HuH-7.5 (cell line): ENCODE results near the gene CCDC102A.

Experiments
- DNase-seq: peaks from one replicate; pipeline ENCODE4 v3.0.0; 2011; ENCODE audit warnings: low spot score

Gene CCDC102A

DNA sequence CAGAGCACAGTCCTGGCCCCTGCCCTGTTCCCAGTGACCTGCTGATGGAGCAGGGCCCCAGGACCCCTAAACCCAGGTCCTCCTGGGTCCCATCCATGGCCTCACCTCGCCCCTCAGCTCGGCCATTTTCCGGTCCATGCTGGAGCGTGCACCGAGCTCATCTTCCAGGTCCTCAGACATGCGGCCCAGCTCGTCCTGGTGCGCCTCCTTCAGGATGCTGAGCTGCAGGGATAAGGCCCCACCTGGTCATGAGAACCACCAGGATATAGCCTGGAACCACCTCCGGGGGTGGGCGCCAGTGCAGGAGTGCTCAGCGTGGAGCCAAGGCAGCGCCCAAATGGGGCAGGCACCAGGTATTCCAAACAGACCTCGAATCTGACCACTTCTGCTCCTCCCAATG is 17.9 kb downstream of the CCDC102A start:
- no peak for DNase-seq

DNA sequence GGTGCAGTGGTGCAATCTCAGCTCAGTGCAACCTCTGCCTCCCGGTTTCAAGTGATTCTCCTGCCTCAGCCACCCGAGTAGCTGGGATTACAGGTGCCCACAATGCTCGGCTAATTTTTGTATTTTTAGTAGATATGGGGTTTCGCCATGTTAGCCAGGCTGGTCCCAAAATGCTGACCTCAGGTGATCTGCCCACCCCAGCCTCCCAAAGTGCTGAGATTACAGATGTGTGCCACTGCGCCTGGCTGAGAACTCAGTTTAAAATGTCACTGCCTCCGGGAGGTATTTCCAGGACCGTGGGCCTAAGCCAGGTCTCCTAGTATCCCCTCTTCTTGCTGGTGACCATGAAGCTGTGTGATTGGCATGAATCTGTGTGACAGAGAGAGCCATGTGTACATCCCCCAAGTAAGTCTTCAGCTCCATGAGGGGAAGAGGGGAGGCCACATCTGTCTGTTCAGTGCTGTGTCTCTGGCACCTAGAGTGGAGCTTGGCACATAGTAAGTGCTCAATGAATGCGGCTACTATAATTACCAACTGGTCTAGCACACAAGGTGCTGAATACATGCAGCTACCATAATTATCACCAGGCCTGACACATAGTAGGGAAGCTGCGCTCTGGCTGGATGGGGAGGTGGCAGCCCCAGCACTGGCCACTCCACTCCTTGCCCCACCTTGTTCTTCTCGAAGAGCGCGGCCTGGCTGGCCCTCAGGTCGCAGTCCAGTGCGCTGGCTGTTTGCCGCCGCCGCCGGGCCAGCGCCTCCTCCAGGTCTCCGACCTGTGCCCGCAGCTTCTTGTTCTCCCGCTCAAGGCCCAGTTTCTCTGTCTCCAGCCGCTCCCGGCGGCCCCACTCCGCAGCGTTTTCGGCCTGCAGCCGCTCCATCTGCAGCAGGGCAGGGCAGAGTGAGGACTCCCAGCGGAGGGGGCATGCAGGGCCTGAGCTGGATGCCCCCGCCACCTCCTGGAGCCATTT is 18.7 kb downstream of the CCDC102A start:
- DNase-seq = no peak

DNA sequence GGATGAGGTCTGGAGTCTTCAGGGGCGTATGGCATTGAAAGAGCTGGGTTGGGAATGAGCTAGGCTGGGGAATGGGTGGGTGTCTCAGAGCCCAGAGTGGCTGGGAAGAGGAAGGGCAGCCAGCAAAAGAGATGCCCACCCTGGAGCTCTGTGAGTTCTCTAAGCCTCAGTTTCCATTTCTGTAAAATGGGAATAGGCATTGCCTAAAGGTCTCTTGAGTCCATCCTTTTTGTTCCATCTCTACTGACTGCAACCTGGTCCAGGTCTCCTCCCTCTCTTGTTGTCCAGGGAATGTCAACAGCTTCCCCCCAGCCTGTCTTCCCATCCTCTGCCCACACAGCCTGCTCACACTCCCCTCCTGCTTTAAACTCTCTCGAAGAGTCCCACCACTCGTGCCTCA is 19.6 kb downstream of the CCDC102A start:
- DNase-seq = no peak

DNA sequence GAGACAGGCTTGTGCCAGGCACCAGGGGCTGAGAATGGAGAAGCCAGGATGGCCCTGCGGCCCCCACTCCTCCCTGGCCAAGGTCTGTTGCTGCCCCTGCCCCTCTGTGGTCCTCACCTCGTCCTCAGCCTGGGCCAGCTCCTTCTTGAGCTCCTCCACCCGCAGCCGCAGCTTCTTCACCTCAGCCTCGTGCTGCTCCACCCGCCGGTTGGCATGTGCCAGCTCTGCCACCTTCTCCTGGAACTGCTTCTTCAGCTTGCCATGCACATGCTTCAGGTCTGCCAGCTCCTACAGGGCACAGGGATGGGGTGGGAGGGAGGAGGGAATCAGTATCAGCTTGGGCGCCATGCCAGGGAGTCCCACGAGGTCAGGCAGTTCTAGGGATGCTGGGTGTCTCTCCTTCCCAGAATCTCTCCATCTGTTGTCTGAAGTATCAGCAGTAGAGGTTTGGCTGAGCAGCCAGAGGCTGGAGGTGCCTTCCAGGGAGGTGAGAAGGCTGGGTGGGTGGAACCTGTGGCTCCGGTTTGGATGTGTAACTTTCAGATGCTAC is 20.1 kb downstream of the CCDC102A start:
- no peak for DNase-seq

DNA sequence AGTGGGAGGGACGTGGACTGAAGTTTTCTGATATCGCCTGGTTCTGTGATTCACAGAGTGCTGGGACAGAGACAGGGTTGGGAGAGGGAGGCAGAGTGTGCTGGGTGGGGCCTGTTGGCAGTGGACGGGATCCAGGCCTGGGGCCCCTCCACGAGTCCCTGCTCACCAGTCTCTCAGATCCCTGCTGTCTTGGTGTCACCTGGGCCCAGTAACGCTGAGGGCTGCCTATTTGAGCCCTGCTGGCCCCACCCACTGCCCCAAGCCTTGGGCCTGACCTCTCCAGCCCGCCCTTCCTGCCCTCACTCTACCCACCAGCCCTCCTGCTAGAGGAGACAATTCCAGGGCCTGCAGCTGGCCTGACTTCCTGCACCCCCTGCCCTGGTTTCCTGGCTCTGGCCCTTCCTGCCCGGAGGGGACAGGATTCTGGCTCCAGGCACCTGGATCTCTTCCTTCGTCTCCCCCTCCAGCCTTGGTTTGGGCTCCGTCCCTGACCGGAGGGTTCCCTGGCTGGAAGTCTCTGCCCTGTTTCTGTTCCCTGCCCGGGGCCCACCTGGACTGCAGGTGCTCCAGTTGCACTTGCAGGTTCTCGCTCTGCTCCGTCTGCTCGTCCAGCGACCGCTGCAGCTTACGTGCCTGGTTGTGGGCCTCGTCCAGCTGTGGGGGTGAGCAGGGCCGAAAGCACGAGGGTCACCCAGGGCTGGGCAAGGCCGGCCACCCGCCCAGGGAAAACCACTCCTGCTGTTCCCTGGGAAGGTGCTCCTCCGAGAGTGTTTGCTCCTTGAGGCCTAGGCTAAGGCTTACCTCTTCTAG is 21.4 kb downstream of the CCDC102A start:
- no peak for DNase-seq

DNA sequence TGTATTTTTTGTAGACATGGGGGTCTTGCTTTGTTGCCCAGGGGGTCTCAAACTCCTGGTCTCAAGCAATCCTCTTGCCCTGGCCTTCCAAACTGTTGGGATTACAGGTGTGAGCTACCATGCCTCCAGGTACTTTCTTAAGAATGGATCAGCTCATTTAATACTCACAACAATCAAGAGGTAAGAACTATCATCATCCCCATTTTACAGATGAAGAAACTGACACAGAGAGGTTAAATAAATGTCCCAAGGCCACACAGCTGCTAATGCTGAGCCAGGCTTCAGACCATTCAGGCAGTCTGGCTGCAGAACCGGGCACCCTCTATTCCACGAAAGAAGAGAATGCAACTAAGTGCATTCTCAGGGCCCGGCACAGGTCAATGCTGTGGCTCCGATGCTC is 22.0 kb downstream of the CCDC102A start:
- DNase-seq = no peak

DNA sequence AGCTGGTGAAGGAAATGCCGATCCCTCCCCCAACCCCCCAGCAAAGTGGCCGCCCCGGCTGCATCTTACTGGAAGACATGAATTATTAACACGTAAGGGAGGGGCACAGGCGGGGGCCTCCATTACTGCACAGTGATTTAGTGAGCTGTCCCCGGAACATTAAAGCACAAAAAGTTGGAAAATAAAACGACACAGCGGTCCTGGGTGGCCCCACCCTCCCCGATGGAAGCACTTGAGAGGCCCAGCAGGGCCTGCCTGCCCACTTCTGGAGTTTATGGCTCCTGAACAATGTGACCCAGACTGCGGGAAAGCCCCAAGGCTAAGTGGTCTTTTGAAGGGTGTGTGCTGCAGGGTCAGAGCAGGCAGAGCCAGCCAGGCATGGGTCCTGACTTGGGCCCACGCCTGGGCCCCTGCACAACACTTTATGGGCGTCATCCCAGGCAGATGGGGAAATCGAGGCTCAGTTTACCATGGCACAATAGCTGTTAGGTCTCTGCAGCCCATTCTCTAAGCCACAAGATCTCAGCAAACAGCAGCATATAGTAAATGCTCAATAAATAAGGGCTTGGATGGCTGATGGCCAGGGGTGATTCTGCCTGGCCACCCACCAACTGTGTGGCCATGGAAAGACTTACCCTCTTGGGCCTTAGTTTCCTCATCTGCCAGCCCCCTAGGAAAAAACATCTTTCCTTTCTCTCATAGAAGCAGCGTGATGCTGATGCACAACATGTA is 22.8 kb downstream of the CCDC102A start:
- DNase-seq = no peak

DNA sequence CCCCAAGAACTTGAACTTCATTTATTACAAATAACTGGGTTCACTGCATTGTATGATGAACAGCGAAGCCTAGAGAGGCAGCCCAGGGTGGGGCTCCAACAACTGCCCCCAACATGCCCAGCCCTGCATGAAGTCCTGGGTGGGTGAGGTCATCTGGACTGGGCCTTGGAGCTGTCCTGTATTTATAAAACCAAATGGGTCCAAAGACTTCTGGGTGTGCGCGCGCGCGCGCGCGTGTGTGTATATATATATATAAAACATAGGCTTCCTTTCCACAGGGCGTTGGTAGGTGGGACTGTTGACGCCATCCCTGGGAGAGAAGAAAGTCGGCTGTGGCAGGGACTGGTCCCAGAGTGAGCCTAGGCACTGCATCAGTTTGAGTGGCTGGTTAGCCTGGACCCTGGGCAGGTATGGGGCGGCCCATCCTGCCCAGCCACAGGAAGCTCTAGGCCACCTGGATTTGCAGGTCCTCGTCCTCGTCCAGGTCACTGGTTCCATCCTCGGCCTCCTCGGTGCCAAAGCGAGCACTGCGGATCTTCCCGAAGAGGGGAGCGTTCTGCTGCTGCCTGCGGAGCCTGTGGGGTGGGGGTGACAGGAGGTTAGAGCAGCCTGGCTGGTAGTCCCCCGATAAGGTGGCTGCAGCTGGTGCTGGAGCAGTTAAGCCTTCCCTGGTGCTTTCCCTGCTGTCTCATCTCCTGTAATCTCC is 23.9 kb downstream of the CCDC102A start:
- no peak for DNase-seq

DNA sequence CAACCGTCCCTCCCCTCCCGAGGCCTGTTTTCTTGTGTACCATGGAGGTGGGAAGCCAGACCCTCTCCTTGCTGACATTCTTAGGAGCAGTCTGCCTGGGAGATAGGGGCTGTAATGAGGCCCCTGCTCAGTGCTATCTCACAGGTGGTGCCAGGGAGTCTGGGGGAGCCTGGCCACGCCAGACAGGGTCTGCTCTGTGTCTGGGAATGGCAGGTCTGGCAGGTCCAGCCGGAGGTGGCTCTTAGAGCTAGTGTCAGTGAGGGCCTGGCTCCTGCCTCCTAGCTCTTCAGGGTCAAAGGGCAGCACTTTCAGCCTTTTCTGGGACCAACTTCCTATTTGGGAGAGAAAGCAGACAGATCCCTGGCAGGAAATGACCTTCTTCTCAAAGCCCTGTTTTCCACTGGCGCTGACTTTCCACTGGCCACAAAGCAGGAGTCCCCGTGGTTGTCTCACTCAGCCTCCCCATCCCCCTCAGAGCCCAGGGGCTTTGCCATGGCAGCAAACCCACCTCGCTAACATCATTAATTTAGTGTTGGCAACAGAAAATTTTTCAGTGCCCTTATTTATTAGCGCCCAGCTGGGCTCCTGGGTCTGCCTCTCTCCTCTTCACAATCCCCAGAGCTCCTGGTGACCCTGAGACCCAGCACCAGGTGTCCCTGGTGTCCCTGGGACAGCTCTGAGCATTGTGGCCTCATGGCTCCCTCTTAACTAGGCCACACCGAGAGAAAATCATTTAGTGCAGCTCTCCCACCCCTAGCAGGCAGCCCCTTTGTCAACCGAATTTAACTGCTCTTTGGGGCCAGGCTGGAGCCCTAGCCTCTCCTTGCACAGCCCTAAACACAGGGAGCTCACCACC is 26.1 kb downstream of the CCDC102A start:
- DNase-seq = no peak

DNA sequence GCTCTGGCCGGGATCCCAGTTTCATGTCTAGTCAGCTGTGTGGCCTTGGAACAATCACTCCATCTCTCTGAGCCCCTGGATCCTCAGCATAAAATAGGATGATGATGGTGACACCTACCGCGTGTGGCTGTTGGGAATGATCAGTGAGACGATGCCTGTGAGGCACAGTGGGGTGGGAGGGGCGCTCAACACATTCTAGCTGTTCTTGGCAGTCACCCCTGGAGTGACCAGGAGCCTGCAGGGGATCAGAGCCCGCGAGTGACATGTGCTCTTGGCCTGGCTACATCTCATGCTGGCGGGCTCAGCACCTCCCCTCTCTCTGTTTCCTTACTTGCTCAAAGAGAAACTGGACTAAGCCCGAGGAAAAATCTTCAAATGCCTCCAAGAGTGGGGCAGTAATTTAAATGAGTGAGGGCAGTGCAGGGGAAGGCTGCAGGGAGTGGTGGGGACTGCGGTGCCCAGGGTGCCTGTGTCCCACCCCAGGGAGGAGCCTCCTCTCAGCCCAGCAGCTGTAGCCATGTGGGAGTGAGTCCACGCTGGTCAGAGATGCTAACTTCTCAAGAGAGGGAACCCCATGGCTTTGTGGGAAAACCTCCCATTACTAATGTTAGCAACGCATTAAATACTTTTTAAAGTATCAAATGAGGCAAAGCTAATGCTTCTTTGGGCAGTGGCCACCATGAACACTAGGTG is 27.0 kb downstream of the CCDC102A start:
- DNase-seq = no peak

DNA sequence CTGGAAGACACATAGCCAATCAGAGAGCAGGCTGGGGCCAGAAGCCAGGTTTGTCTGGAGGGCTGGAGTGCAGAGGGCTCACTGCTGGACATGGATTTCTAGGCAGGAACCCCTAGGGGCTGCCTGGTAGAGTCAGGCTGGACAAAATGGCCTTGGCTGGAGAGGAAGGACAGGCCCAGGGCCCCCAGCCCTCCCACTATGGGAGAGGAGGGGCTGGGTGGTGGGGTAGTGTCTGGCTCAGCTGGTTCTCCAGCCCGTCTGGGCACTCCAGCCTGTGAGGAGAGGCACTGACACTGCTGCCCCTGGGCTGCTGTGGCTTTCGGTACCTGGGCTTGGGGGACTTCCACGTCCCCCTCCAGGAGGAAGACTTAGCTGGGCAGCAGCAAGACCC is 28.3 kb downstream of the CCDC102A start:
- no peak for DNase-seq

DNA sequence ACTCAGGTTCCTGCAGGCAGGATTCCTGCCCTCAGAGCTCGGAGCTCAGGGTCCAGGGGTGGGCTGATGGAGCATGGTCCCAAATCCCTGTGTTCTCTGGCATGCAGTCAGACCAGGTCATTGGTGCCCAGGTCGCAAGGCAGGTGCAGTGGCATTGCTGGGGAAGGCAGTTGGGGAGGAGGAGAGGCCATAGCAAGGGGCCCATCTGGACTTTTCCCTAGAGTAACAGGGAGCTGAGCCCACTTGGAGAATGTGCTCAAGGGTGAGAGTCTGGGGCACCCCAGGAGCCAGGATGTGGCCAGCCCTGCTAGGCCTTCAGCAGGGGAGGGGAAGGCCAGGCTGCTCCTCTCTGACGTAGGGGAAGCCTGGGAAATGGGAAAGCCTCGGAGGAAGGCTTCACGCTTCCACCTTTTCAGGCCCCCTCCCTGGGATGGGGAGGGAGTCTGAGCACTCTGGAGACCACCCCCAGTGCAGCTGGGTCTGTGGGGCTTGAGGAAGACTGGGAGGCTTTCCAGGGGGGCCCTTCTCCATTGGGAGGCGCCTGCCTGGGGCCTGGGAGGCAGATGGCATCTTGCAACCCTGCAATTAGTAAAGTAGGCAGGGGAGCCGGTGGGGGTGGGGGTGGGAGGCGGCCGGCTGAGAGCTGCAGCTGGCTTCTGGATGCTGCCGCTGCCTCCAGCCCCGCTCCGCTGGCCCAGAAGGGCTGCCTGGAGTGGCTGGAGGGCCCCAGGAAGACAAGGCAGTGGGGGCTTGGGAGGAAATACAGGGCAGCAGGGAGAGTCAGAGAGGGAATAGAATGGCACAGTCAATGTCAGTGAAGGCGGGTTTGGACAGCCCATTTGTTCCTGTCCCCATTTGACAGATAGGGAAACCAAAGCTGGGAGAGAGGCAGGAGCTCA is 29.0 kb downstream of the CCDC102A start:
- no peak for DNase-seq

DNA sequence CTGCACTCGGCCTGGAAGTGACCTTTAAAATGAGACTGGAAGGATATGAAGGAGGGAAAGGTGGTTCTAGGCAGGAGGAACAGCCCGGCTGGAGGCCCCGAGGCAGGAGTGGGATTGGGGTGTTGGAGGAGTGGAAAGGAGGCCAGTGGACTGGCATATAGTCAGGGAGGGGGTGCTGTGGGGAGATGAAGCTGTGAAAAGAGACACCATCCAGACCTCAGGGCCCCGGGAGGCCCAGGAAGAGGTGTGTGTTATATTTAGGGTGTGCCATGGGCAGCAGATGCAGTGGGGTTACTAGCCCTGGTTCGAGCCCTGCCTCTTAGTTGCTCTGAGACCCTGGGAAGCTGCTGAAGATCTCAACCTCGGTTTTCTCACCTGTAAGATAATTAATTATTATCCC is 31.2 kb downstream of the CCDC102A start:
- no peak for DNase-seq

DNA sequence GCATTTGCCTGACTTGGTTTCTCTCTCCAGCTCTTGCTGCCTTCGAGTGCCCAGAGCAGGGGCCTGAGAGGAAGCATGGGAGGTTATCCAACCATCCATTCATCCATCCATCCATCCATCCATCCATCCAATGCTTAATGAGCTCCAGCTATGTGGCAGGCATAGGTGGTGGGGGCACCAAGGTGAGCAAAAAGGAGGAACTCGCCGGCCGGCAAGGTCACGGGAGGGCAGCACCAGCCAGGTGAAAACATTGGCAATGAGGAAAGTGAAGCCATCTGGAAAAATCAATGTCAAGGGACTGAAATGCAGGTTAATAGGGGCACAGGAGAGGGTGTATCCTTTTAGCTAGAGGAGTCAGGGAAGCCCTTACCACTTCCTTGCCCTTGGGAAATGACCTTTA is 31.9 kb downstream of the CCDC102A start:
- no peak for DNase-seq

DNA sequence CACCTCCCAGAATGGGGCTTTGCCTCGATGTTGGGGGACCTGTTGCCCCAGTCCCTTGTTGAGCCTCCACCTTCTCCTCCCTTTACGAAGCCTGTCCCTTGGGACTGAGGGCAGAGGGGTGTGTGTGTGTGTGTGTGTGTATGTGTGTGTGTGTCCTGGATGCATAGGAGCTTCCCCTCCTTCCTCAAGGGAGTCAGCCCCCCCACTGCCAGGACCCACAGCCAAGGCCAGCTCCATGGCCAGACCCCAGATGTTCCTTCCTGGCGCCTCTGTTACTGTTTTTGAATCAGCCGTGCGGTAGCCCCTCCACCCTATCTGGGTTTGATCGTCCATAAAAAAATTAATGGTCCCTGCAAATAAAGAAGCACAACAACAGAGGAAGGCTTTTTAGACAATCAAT is 32.4 kb downstream of the CCDC102A start:
- DNase-seq = no peak

DNA sequence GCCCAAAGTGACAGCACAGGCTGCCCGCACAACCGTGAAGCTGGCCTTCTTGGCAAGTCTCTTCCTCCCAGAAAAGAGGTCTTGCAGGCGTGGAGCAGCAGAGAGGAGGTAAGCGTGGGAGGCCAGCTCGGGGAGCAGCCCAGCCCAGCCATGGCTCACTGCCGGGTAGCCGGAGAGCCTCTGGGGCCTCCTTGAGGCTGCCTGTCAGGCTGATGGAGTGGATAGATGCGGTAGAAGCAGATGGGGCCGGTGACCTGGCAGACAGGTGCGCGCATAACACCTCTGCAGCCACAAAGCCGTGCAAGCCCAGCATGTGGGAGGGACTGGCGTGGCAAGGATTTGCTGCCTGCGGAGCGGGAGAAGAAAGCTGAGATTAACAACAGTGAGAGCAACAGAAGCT is 33.0 kb downstream of the CCDC102A start:
- no peak for DNase-seq

DNA sequence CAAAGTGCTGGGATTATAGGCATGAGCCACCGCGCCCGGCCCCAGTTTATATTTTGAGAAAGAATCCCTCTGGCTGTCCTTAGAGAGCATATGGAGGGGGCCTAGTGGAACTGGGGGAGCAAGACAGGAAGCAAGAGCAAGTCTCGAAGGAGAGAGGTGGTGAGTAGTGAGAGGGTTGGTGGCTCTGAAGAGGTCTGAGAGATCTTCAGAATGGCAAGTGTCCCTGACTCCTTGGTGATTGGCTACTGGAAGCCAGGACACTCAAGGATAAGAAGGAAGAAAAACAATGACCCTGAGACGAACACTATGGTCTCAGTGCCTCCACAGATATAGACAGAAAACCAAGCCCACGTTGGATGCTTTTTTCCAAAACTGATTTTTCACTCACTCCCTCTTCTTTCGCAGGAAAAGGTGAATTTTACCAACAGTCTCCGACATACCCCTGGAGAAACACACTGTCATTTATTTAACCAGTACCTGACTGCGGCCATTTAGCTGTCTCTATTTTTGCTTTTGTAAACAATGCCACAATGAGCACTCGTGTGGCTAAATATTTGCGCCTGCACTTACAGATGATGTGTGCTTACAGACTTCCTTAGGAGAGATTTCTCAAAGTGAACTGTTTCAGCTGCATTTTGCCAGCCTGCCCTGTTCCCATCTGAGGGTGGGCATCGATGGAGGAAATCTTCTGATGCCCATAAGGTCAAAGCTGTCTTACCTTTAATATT is 34.2 kb downstream of the CCDC102A start:
- no peak for DNase-seq

DNA sequence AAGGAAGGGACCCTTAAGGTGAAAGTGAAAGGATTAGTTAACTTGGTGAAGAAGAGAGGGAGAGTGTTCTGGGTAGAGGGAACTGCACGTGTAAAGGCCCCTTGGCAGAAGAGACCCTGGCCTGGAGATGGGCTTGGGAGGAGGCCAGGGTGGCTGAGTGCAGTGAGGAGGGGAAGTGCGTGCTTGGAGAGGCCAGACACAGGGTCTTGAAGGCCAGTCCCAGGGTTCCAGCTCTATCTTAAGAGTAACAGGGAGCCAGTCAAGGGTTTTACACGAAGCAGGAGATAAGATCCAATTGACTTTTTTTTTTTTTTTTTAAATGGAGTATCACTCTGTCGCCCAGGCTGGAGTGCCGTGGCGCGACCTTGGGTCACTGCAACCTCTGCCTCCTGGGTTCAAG is 34.9 kb downstream of the CCDC102A start:
- no peak for DNase-seq
